Measurements from ENCODE around the gene KCNMB1. TPM values are rescaled to one million over a fixed set of nuclear protein-coding genes. Genes with fewer than 3 reads are reported as not detected.

KCNMB1 gene
- total and polyA plus RNA-seq, 2 donors (not counting 3 experiments of a cell fraction or from before 2014, with no cell fraction given) = 0.15 to 0.29 TPM

GRCh38 chr5:170355601-170356098, 33.5 kb downstream of the KCNMB1 start:
- Histone ChIP-seq H3K9me1 (replicated peaks; ENCODE audit: control insufficient read depth, extremely low read depth, insufficient read depth, low read length) (no peaks in the 10 kb centered on the region), H3K4me2 (ENCODE audit: insufficient read depth, low read length) (no peak overlapping the region), H3K4me1 (ENCODE audit: control insufficient read depth, extremely low read depth, insufficient read depth, low read length) (no peaks in the 10 kb centered on the region), H3K9me3 (replicated peaks; ENCODE audit: control insufficient read depth, insufficient read depth, low read length) (no peaks in the 10 kb centered on the region), H3K27ac (ENCODE audit: insufficient read depth, low read depth, low read length) (no peak overlapping the region), H3K36me3 (ENCODE audit: control insufficient read depth in 2 of 2, extremely low read depth in 1 of 2, insufficient read depth in 2 of 2, low read length in 2 of 2) (no peaks in the 10 kb centered on the region), H4K20me1 (replicated peaks; ENCODE audit: control insufficient read depth, extremely low read depth, insufficient read depth, low read length) (no peaks in the 10 kb centered on the region), H3K4me3 (replicated peaks in 1 of 3; ENCODE audit: insufficient read depth in 1 of 3, low read depth in 1 of 3, low read length in 3 of 3) (no peak overlapping the region), H3K9ac (replicated peaks; ENCODE audit: extremely low read depth, insufficient read depth, low read length) (no peak overlapping the region), H2AFZ (ENCODE audit: low read depth, low read length) (no peak overlapping the region), H3K27me3 (ENCODE audit: control insufficient read depth in 2 of 2, insufficient read depth in 2 of 2, low read length in 2 of 2) (peaks cover 7 to 10% of the 10 kb centered on the region in 2 experiments), H3K79me2 (ENCODE audit: control insufficient read depth, insufficient read depth, low read length) (no peaks in the 10 kb centered on the region)
- ChIA-PET CTCF (interaction anchor here (1.2 kb wide), 1 partner anchor 89 kb away, joined by 3 read pairs; no protein-coding TSS in a partner anchor), POLR2A (no interaction called here)
- FAIRE-seq (no peak), DNase-seq (ENCODE audit: low read depth, low spot score) (no peak)
- intact Hi-C loops (cut with micrococcal nuclease) = no loop called here
- dilution Hi-C loops (cut with MboI; ENCODE audit: extremely low pct_ligation_motif_present, low sequenced_read_pairs) = no loop called here
- TF ChIP-seq GATA2 (IDR thresholded peaks at IDR 0.05; ENCODE audit: insufficient read depth, insufficient read length, low read depth, low read length) = no peak
- TF ChIP-seq CTCF (IDR thresholded peaks at IDR 0.05; ENCODE audit: extremely low read depth in 1 of 2, insufficient read depth in 1 of 2, low read depth in 1 of 2, low read length in 2 of 2) = no peak
- TF ChIP-seq EZH2 (IDR thresholded peaks at IDR 0.05; ENCODE audit: borderline replicate concordance, low read depth, low read length, severe bottlenecking) = no peak
- no peak for TF ChIP-seq MYC (IDR thresholded peaks at IDR 0.05; ENCODE audit: low read depth, low read length)
- TF ChIP-seq POLR2A (IDR thresholded peaks at IDR 0.05; ENCODE audit: low read depth, low read length) = no peak
- no peak for TF ChIP-seq FOS (IDR thresholded peaks at IDR 0.05; ENCODE audit: borderline replicate concordance, insufficient read depth, low read length)
- no peak for TF ChIP-seq POLR2AphosphoS5 (IDR thresholded peaks at IDR 0.05; ENCODE audit: insufficient read depth, low read depth, low read length)
- TF ChIP-seq MAX (IDR thresholded peaks at IDR 0.05; ENCODE audit: insufficient read depth, insufficient read length) = no peak
- no peak for TF ChIP-seq JUN (IDR thresholded peaks at IDR 0.05; ENCODE audit: borderline replicate concordance, insufficient read depth, insufficient read length, low read depth)
- BruUV-seq (replicated peaks) = no TSS peak

Data from endothelial cell of umbilical vein (primary cell).